HepG2 (cell line): Measurements from ENCODE around the gene CFAP97D1. TPM values are rescaled to one million over a fixed set of nuclear protein-coding genes. Genes with fewer than 3 reads are reported as not detected.

ENCODE experiments used
- ATAC-seq: fragments of 200-7000 bp; cut with Tn5 transposase; 3 replicates; pipeline ENCODE4 v1.9.1; 2020; ENCODE audit warnings: mild to moderate bottlenecking, moderate library complexity
- BruUV-seq: library from RNA; stranded (reverse); fragments of 400-500 nt; replicated peaks from 2 replicates; lab custom pipeline; 2021; lab: Mats Ljungman, UMichigan
- CTCF ChIA-PET: fragments of 300-600 bp; formaldehyde crosslinking; extraction: SDS; loops from one replicate; lab custom pipeline; 2021; ENCODE audit warnings: low total read pairs, inconsistent platforms, low intra/inter-chr PET ratio; lab: Yijun Ruan, JAX
- POLR2A ChIA-PET: fragments of 350-600 bp; sonication (Branson Sonifier 250); formaldehyde crosslinking; loops from one replicate; lab custom pipeline; 2020; ENCODE audit warnings: antibody characterized with exemption, inconsistent platforms; lab: Yijun Ruan, JAX
- DNase-seq: peaks from one replicate; pipeline ENCODE4 v3.0.0-alpha.2; 2015; ENCODE audit warnings: low spot score
- FAIRE-seq: peaks from 3 replicates; lab custom pipeline; 2011; peaks lifted over from hg19 to GRCh38; lab: Jason Lieb, UNC
- H2AFZ ChIP-seq: one replicate; pipeline ENCODE4 v1.6.1; 2011; ENCODE audit warnings: low read length, inconsistent platforms
- H3K27ac ChIP-seq: fragments of 300-600 bp; 3 replicates; pipeline ENCODE4 v1.8.0; 2011; ENCODE audit warnings: mixed run types, mild to moderate bottlenecking, mixed read lengths, low read length, inconsistent platforms; ENCODE audit not compliant: insufficient read depth; ENCODE audit errors: extremely low read length
- H3K27me3 ChIP-seq, 2 experiments: fragments of 200-600 bp in 1 of 2; 2 replicates in 1 of 2; 3 replicates in 1 of 2; pipeline versions ENCODE4 v1.6.0 to v1.8.0; 2011; ENCODE audit warnings: low read length in 2 of 2, mild to moderate bottlenecking in 2 of 2, moderate library complexity in 2 of 2, inconsistent platforms in 1 of 2; ENCODE audit not compliant: insufficient read depth in 2 of 2, control insufficient read depth in 1 of 2
- H3K36me3 ChIP-seq, 2 experiments: fragments of 200-600 bp in 1 of 2; replicated peaks in 1 of 2; 2 replicates in 1 of 2; 3 replicates in 1 of 2; pipeline versions ENCODE4 v1.5.1 to v1.8.0; 2011; ENCODE audit warnings: low read length in 2 of 2, inconsistent platforms in 1 of 2; ENCODE audit not compliant: insufficient read depth in 2 of 2, control insufficient read depth in 1 of 2
- H3K4me1 ChIP-seq: 2 replicates; pipeline ENCODE4 v1.5.1; 2012; ENCODE audit warnings: low read length, inconsistent platforms; ENCODE audit not compliant: insufficient read depth
- H3K4me2 ChIP-seq: 2 replicates; pipeline ENCODE4 v1.6.0; 2011; ENCODE audit warnings: low read depth, low read length, inconsistent platforms
- H3K4me3 ChIP-seq, 3 experiments: fragments of 200-600 bp in 1 of 3; sonication (generic), shearing (Covaris generic) in 1 of 3; replicated peaks in 1 of 3; 2 replicates each; pipeline ENCODE4 v1.5.1; 2011 to 2016; ENCODE audit warnings: low read length in 3 of 3, inconsistent platforms in 2 of 3, low read depth in 2 of 3, mild to moderate bottlenecking in 2 of 3, control low read depth in 1 of 3, mixed read lengths in 1 of 3; ENCODE audit not compliant: insufficient read depth in 1 of 3
- H3K79me2 ChIP-seq: one replicate; pipeline ENCODE4 v1.6.1; 2011; ENCODE audit warnings: low read length, inconsistent platforms; ENCODE audit not compliant: insufficient read depth
- H3K9ac ChIP-seq: 2 replicates; pipeline ENCODE4 v1.6.0; 2011; ENCODE audit warnings: mild to moderate bottlenecking, low read depth, low read length, inconsistent platforms; ENCODE audit not compliant: insufficient read depth
- H3K9me3 ChIP-seq: 2 replicates; pipeline ENCODE4 v1.5.1; 2012; ENCODE audit warnings: mild to moderate bottlenecking, low read length
- H4K20me1 ChIP-seq: 2 replicates; pipeline ENCODE4 v1.6.0; 2011; ENCODE audit warnings: inconsistent platforms, mild to moderate bottlenecking, low read length, moderate library complexity; ENCODE audit not compliant: insufficient read depth
- SMYD3 ChIP-seq: sonication (generic); formaldehyde crosslinking; IDR thresholded peaks from 2 replicates; pipeline ENCODE4 v1.8.1; 2023; ENCODE audit warnings: mild to moderate bottlenecking, missing genetic modification reagents
- ZNF687 ChIP-seq: sonication (generic); formaldehyde crosslinking; IDR thresholded peaks from 2 replicates; pipeline ENCODE4 v1.5.1; 2020; ENCODE audit warnings: mild to moderate bottlenecking, missing genetic modification reagents, moderate library complexity
- ZNF768 ChIP-seq: sonication (generic); formaldehyde crosslinking; IDR thresholded peaks from 2 replicates; pipeline ENCODE4 v1.4.0; 2020; ENCODE audit warnings: missing genetic modification reagents
- WGBS: methylation state at CpG from one replicate; pipeline ENCODE4 v1.1.6; 2017; ENCODE audit warnings: low lambda C conversion rate; 5-methylcytosine and 5-hydroxymethylcytosine counted together
- in situ Hi-C: cut with HindIII; loops from 2 replicates; pipeline ENCODE4 v1.10.0; 2017; ENCODE audit warnings: low pct_unique_long_range_greater_than_20kb; ENCODE audit not compliant: extremely low pct_ligation_motif_present
- intact Hi-C: fragments of 100-400 bp; cut with micrococcal nuclease; formaldehyde crosslinking; loops from one replicate; pipeline ENCODE4 v1.10.0; 2022; ENCODE audit not compliant: unreplicated experiment
- polyA plus RNA-seq, 8 experiments: library from polyadenylated mRNA; depleted of rRNA in 3 of 8; stranded (reverse) in 7 of 8; unstranded in 1 of 8; fragments of >200 nt; fragmentation: Illumina TruSeq in 4 of 8; extraction: Trizol in 4 of 8; gene quantifications; 2 replicates each; pipeline versions ENCODE4 v1.2.1 to v1.2.3, GENCODE V29; 2011 to 2016; ENCODE audit warnings: low read depth in 4 of 8, missing spikeins in 1 of 8, mixed read lengths in 1 of 8; ENCODE audit not compliant: insufficient read depth in 1 of 8
- total RNA-seq, 5 experiments: library from RNA; depleted of rRNA; stranded (reverse); fragments of >200 nt; fragmentation: Illumina TruSeq; extraction: Trizol; gene quantifications; 2 replicates each; pipeline ENCODE4 v1.2.3, GENCODE V29; 2016; ENCODE audit warnings: low read depth in 1 of 5

CFAP97D1 gene
- total and polyA plus RNA-seq, 2 of the 13 experiments (the other 11 are each of a cell fraction or from before 2014, with no cell fraction given), result 0.02 TPM; not detected in 1

GRCh38 chr17:43810823-43811222 is 30.6 kb downstream of the CFAP97D1 start (continued):
- TF ChIP-seq ZNF687 (CRISPR knock-in tag), result no peak

- CTCF ChIA-PET, result no interaction called here
- intact Hi-C loops, result no loop called here
- H3K4me2 ChIP-seq, result no peak overlapping the region
- H3K9ac ChIP-seq, result no peak overlapping the region
- H2AFZ ChIP-seq, result no peak overlapping the region
- no peak for DNase-seq
- no peak overlapping the region for H3K4me3 ChIP-seq
- WGBS, result 72% methylated on average over 10 of the region's 10 CpGs
- in situ Hi-C loops, result no loop called here
- no TSS peak for BruUV-seq
- H3K79me2 ChIP-seq, result no peaks in the 10 kb centered on the region
- H3K27ac ChIP-seq, result no peak overlapping the region
- no peaks in the 10 kb centered on the region for H4K20me1 ChIP-seq
- no peaks in the 10 kb centered on the region for H3K27me3 ChIP-seq
- H3K9me3 ChIP-seq, result no peaks in the 10 kb centered on the region
- H3K36me3 ChIP-seq, result no peaks in the 10 kb centered on the region
- FAIRE-seq, result no peak
- H3K4me1 ChIP-seq, result no peaks in the 10 kb centered on the region
- TF ChIP-seq SMYD3 (CRISPR knock-in tag), result no peak
- peak; percentile 67 for TF ChIP-seq ZNF768 (CRISPR knock-in tag)
- POLR2A ChIA-PET, result no interaction called here
- ATAC-seq, result no peak
Measured at GRCh38 chr17:43812396-43813265, 32.4 kb downstream of the CFAP97D1 start.
